Activated CD4-positive, alpha-beta memory T cell treated with anti-CD3 and anti-CD28 coated beads, Interleukin-2, amount 10 ng/mL, durations not matched to agents 7 days and 5 days (primary cell): Measurements from ENCODE around the gene MCM8. TPM values are rescaled to one million over a fixed set of nuclear protein-coding genes. Genes with fewer than 3 reads are reported as not detected.
"Not testable (repeated sequence)": the region's sequence is repeated elsewhere in the genome, so short reads cannot be mapped to it uniquely, and the experiment has no call there.

Source experiments
- CTCF ChIA-PET: fragments of 350-600 bp; sonication (Branson Sonifier 250); formaldehyde crosslinking; loops from one replicate; lab custom pipeline; 2021; ENCODE audit warnings: antibody characterized with exemption, inconsistent platforms; lab: Charles Lee
- POLR2A ChIA-PET: fragments of 350-600 bp; sonication (Branson Sonifier 250); formaldehyde crosslinking; loops from one replicate; lab custom pipeline; 2021; ENCODE audit warnings: antibody characterized with exemption; lab: Charles Lee
- DNase-seq: peaks from one replicate; pipeline ENCODE4 v3.0.0-alpha.2; 2020
- H3K27ac Mint-ChIP-seq: one replicate; pipeline ENCODE4 v1.8.0; 2021; ENCODE audit warnings: mild to moderate bottlenecking, mixed read lengths
- H3K27me3 Mint-ChIP-seq: one replicate; pipeline ENCODE4 v1.8.0; 2021; ENCODE audit warnings: mixed read lengths
- H3K36me3 Mint-ChIP-seq: one replicate; pipeline ENCODE4 v1.8.0; 2021; ENCODE audit warnings: low read depth, mixed read lengths
- H3K4me1 Mint-ChIP-seq: one replicate; pipeline ENCODE4 v1.8.0; 2021; ENCODE audit warnings: mixed read lengths
- H3K4me3 Mint-ChIP-seq: one replicate; pipeline ENCODE4 v1.8.0; 2021; ENCODE audit warnings: mild to moderate bottlenecking, mixed read lengths
- H3K9me3 Mint-ChIP-seq: one replicate; pipeline ENCODE4 v1.8.0; 2021; ENCODE audit warnings: mixed read lengths
- total RNA-seq, 2 experiments: library from RNA; stranded (reverse); gene quantifications; one replicate each; pipeline ENCODE4 v1.2.3, GENCODE V29; 2021

Gene MCM8
- total RNA-seq, 2 experiments from 2014 or later: 33.2 to 34.5 TPM

- peaks cover 69% of the 10 kb centered on the region for H3K36me3 Mint-ChIP-seq
- no peaks in the 10 kb centered on the region for H3K9me3 Mint-ChIP-seq
- DNase-seq: no peak
- CTCF ChIA-PET: no interaction called here
- H3K4me1 Mint-ChIP-seq: peaks cover 6% of the 10 kb centered on the region
- H3K4me3 Mint-ChIP-seq: no peak overlapping the region
- no peak overlapping the region for H3K27ac Mint-ChIP-seq
- POLR2A ChIA-PET: no interaction called here
- no peaks in the 10 kb centered on the region for H3K27me3 Mint-ChIP-seq
Observed at GRCh38 chr20:6014957-6015356, 64.5 kb downstream of the MCM8 start.

GRCh38 chr20:6017467-6017866 lies 67.0 kb downstream of the MCM8 start:
- DNase-seq: no peak
- Mint-ChIP-seq H3K9me3 (no peaks in the 10 kb centered on the region), H3K27me3 (no peaks in the 10 kb centered on the region), H3K36me3 (peaks cover 56% of the 10 kb centered on the region), H3K4me1 (peaks cover 3% of the 10 kb centered on the region), H3K27ac (no peak overlapping the region), H3K4me3 (no peak overlapping the region)
- ChIA-PET CTCF (no interaction called here), POLR2A (no interaction called here)

- Mint-ChIP-seq H3K4me3 (no peak overlapping the region), H3K27ac (no peak overlapping the region), H3K36me3 (peaks cover 56% of the 10 kb centered on the region), H3K27me3 (no peaks in the 10 kb centered on the region), H3K9me3 (no peaks in the 10 kb centered on the region), H3K4me1 (peaks cover 2% of the 10 kb centered on the region)
- ChIA-PET CTCF (no interaction called here), POLR2A (no interaction called here)
- DNase-seq: no peak
Observed at GRCh38 chr20:6017880-6018279, 67.4 kb downstream of the MCM8 start.

GRCh38 chr20:6024768-6025167 lies 74.3 kb downstream of the MCM8 start:
- Mint-ChIP-seq H3K9me3 (peaks cover 3% of the 10 kb centered on the region), H3K4me3 (no peak overlapping the region), H3K36me3 (peaks cover 56% of the 10 kb centered on the region), H3K27me3 (no peaks in the 10 kb centered on the region), H3K27ac (no peak overlapping the region), H3K4me1 (peaks cover 11% of the 10 kb centered on the region)
- CTCF ChIA-PET: interaction anchor here (0.5 kb wide), 1 partner anchor 37 kb away, joined by 3 read pairs; no protein-coding TSS in a partner anchor
- no peak for DNase-seq
- POLR2A ChIA-PET: no interaction called here

- ChIA-PET POLR2A (interaction anchor here (1.0 kb wide), 1 partner anchor 19 kb away, joined by 3 read pairs; no protein-coding TSS in a partner anchor), CTCF (no interaction called here)
- Mint-ChIP-seq H3K36me3 (peaks cover 53% of the 10 kb centered on the region), H3K4me1 (peaks cover 15% of the 10 kb centered on the region), H3K4me3 (no peak overlapping the region), H3K9me3 (peaks cover 3% of the 10 kb centered on the region), H3K27ac (no peak overlapping the region), H3K27me3 (no peaks in the 10 kb centered on the region)
- no peak for DNase-seq
Observed at GRCh38 chr20:6026051-6026450, 75.6 kb downstream of the MCM8 start.

- no peak overlapping the region for H3K4me3 Mint-ChIP-seq
- CTCF ChIA-PET: no interaction called here
- no peak overlapping the region for H3K27ac Mint-ChIP-seq
- peaks cover 17% of the 10 kb centered on the region for H3K4me1 Mint-ChIP-seq
- peaks cover 44% of the 10 kb centered on the region for H3K36me3 Mint-ChIP-seq
- no peak for DNase-seq
- H3K9me3 Mint-ChIP-seq: peaks cover 3% of the 10 kb centered on the region
- H3K27me3 Mint-ChIP-seq: no peaks in the 10 kb centered on the region
- POLR2A ChIA-PET: no interaction called here
Observed at GRCh38 chr20:6028818-6029217, 78.4 kb downstream of the MCM8 start.

- Mint-ChIP-seq H3K4me1 (peaks cover 24% of the 10 kb centered on the region), H3K27ac (no peak overlapping the region), H3K4me3 (no peak overlapping the region), H3K27me3 (no peaks in the 10 kb centered on the region), H3K36me3 (peaks cover 43% of the 10 kb centered on the region), H3K9me3 (peaks cover 3% of the 10 kb centered on the region)
- POLR2A ChIA-PET: no interaction called here
- CTCF ChIA-PET: no interaction called here
- no peak for DNase-seq
Observed at GRCh38 chr20:6029538-6029937, 79.1 kb downstream of the MCM8 start.

- peak overlapping the region; percentile 24 for H3K27ac Mint-ChIP-seq
- peaks cover 38% of the 10 kb centered on the region for H3K36me3 Mint-ChIP-seq
- H3K9me3 Mint-ChIP-seq: no peaks in the 10 kb centered on the region
- DNase-seq: no peak
- no peak overlapping the region for H3K4me3 Mint-ChIP-seq
- POLR2A ChIA-PET: no interaction called here
- CTCF ChIA-PET: no interaction called here
- peaks cover 24% of the 10 kb centered on the region for H3K4me1 Mint-ChIP-seq
- H3K27me3 Mint-ChIP-seq: no peaks in the 10 kb centered on the region
Observed at GRCh38 chr20:6030453-6031080, 80.1 kb downstream of the MCM8 start.

GRCh38 chr20:6032907-6033306 lies 82.5 kb downstream of the MCM8 start:
- POLR2A ChIA-PET, CTCF ChIA-PET, H3K27me3 Mint-ChIP-seq, H3K9me3 Mint-ChIP-seq, H3K4me3 Mint-ChIP-seq, DNase-seq, H3K27ac Mint-ChIP-seq: not testable (repeated sequence)
- Mint-ChIP-seq H3K4me1 (peaks cover 15% of the 10 kb centered on the region), H3K36me3 (peaks cover 29% of the 10 kb centered on the region)

- peaks cover 15% of the 10 kb centered on the region for H3K4me1 Mint-ChIP-seq
- no peaks in the 10 kb centered on the region for H3K27me3 Mint-ChIP-seq
- no peak for DNase-seq
- no peaks in the 10 kb centered on the region for H3K9me3 Mint-ChIP-seq
- ChIA-PET CTCF (no interaction called here), POLR2A (interaction anchor here (1.3 kb wide), 1 partner anchor 9 kb away, joined by 3 read pairs; no protein-coding TSS in a partner anchor)
- no peak overlapping the region for H3K4me3 Mint-ChIP-seq
- peak overlapping the region; percentile 11 for H3K27ac Mint-ChIP-seq
- peaks cover 34% of the 10 kb centered on the region for H3K36me3 Mint-ChIP-seq
Observed at GRCh38 chr20:6034134-6034969, 83.9 kb downstream of the MCM8 start.

GRCh38 chr20:6036213-6036612 lies 85.8 kb downstream of the MCM8 start:
- Mint-ChIP-seq H3K9me3 (no peaks in the 10 kb centered on the region), H3K36me3 (peaks cover 44% of the 10 kb centered on the region), H3K4me3 (no peak overlapping the region), H3K4me1 (peaks cover 11% of the 10 kb centered on the region), H3K27me3 (no peaks in the 10 kb centered on the region), H3K27ac (no peak overlapping the region)
- no peak for DNase-seq
- POLR2A ChIA-PET: no interaction called here
- CTCF ChIA-PET: interaction anchor here (0.7 kb wide), 1 partner anchor 37 kb away, joined by 3 read pairs; no protein-coding TSS in a partner anchor

GRCh38 chr20:6037082-6037481 lies 86.6 kb downstream of the MCM8 start:
- ChIA-PET CTCF (no interaction called here), POLR2A (no interaction called here)
- H3K4me1 Mint-ChIP-seq: peaks cover 11% of the 10 kb centered on the region
- DNase-seq: no peak
- no peaks in the 10 kb centered on the region for H3K9me3 Mint-ChIP-seq
- peaks cover 51% of the 10 kb centered on the region for H3K36me3 Mint-ChIP-seq
- no peak overlapping the region for H3K27ac Mint-ChIP-seq
- H3K4me3 Mint-ChIP-seq: no peak overlapping the region
- no peaks in the 10 kb centered on the region for H3K27me3 Mint-ChIP-seq

- Mint-ChIP-seq H3K4me3 (no peak overlapping the region), H3K36me3 (peaks cover 53% of the 10 kb centered on the region), H3K27me3 (no peaks in the 10 kb centered on the region), H3K27ac (no peak overlapping the region), H3K9me3 (no peaks in the 10 kb centered on the region), H3K4me1 (peaks cover 11% of the 10 kb centered on the region)
- POLR2A ChIA-PET: no interaction called here
- no peak for DNase-seq
- CTCF ChIA-PET: no interaction called here
Observed at GRCh38 chr20:6038256-6038655, 87.8 kb downstream of the MCM8 start.
